HEK293 (cell line): ENCODE data around the gene BTRC.
A peak's percentile ranks its signal among the peaks of the same experiment; 100 is the strongest.

Experiments
- BCL11A ChIP-seq: fragments of 450-650 bp; formaldehyde crosslinking; IDR thresholded peaks from 2 replicates; pipeline ENCODE4 v1.5.1; 2016; ENCODE audit warnings: low read depth, missing biosample characterization, missing genetic modification characterization
- BCL11B ChIP-seq: fragments of 450-650 bp; formaldehyde crosslinking; IDR thresholded peaks from 2 replicates; pipeline ENCODE4 v1.5.1; 2016; ENCODE audit warnings: low read depth, missing biosample characterization, missing genetic modification characterization
- CTCF ChIP-seq: fragments of 450-650 bp; formaldehyde crosslinking; IDR thresholded peaks from 2 replicates; pipeline ENCODE4 v1.5.1; 2016; ENCODE audit warnings: missing biosample characterization, missing genetic modification characterization
- HOXA7 ChIP-seq: sonication (generic); formaldehyde crosslinking; IDR thresholded peaks from 2 replicates; pipeline ENCODE4 v1.8.1; 2022; ENCODE audit warnings: missing genetic modification reagents, borderline replicate concordance
- KLF9 ChIP-seq: fragments of 450-650 bp; formaldehyde crosslinking; IDR thresholded peaks from 2 replicates; pipeline ENCODE4 v1.5.1; 2016; ENCODE audit warnings: missing biosample characterization, missing genetic modification characterization, low read depth
- PRDM10 ChIP-seq: fragments of 450-650 bp; formaldehyde crosslinking; IDR thresholded peaks from 2 replicates; pipeline ENCODE4 v1.5.1; 2016; ENCODE audit warnings: missing biosample characterization, missing genetic modification characterization
- PRDM4 ChIP-seq: fragments of 450-650 bp; formaldehyde crosslinking; IDR thresholded peaks from 2 replicates; pipeline ENCODE4 v1.5.1; 2017; ENCODE audit warnings: missing biosample characterization, missing genetic modification characterization
- SCRT1 ChIP-seq: fragments of 450-650 bp; formaldehyde crosslinking; IDR thresholded peaks from 2 replicates; pipeline ENCODE4 v1.5.1; 2016; ENCODE audit warnings: missing biosample characterization, missing genetic modification characterization, borderline replicate concordance
- SP3 ChIP-seq: fragments of 450-650 bp; formaldehyde crosslinking; IDR thresholded peaks from 2 replicates; pipeline ENCODE4 v1.5.1; 2016; ENCODE audit warnings: missing biosample characterization, missing genetic modification characterization
- SP7 ChIP-seq: fragments of 450-650 bp; formaldehyde crosslinking; IDR thresholded peaks from 2 replicates; pipeline ENCODE4 v1.5.1; 2016; ENCODE audit warnings: missing biosample characterization, missing genetic modification characterization
- TCF7L2 ChIP-seq: IDR thresholded peaks from 2 replicates; pipeline ENCODE4 v1.6.1; 2011; ENCODE audit warnings: low read depth, mild to moderate bottlenecking, inconsistent platforms, low read length, moderate library complexity, borderline replicate concordance
- ZBTB1 ChIP-seq: fragments of 450-650 bp; formaldehyde crosslinking; IDR thresholded peaks from 2 replicates; pipeline ENCODE4 v1.5.1; 2016; ENCODE audit warnings: missing biosample characterization, missing genetic modification characterization
- ZFP69B ChIP-seq: fragments of 450-650 bp; formaldehyde crosslinking; IDR thresholded peaks from 2 replicates; pipeline ENCODE4 v1.5.1; 2016; ENCODE audit warnings: missing biosample characterization, missing genetic modification characterization
- ZNF121 ChIP-seq: fragments of 450-650 bp; formaldehyde crosslinking; IDR thresholded peaks from 2 replicates; pipeline ENCODE4 v1.5.1; 2016; ENCODE audit warnings: missing biosample characterization, missing genetic modification characterization
- ZNF175 ChIP-seq: fragments of 450-650 bp; formaldehyde crosslinking; IDR thresholded peaks from 2 replicates; pipeline ENCODE4 v1.5.1; 2016; ENCODE audit warnings: missing biosample characterization, missing genetic modification characterization
- ZNF214 ChIP-seq: fragments of 450-650 bp; formaldehyde crosslinking; IDR thresholded peaks from 2 replicates; pipeline ENCODE4 v1.5.1; 2017; ENCODE audit warnings: missing biosample characterization, mild to moderate bottlenecking, missing genetic modification characterization, borderline replicate concordance
- ZNF239 ChIP-seq: fragments of 450-650 bp; formaldehyde crosslinking; IDR thresholded peaks from 2 replicates; pipeline ENCODE4 v1.5.1; 2016; ENCODE audit warnings: missing biosample characterization, missing genetic modification characterization
- ZNF302 ChIP-seq: fragments of 450-650 bp; formaldehyde crosslinking; IDR thresholded peaks from 2 replicates; pipeline ENCODE4 v1.5.1; 2016; ENCODE audit warnings: missing biosample characterization, missing genetic modification characterization, low read depth
- ZNF335 ChIP-seq: fragments of 450-650 bp; formaldehyde crosslinking; conservative IDR thresholded peaks from 2 replicates; pipeline ENCODE4 v1.5.1; 2016; ENCODE audit warnings: missing biosample characterization, missing genetic modification characterization
- ZNF37A ChIP-seq: fragments of 450-650 bp; IDR thresholded peaks from 2 replicates; pipeline ENCODE4 v1.5.1; 2018; ENCODE audit warnings: missing biosample characterization, missing genetic modification characterization
- ZNF404 ChIP-seq: fragments of 450-650 bp; formaldehyde crosslinking; IDR thresholded peaks from 2 replicates; pipeline ENCODE4 v1.5.1; 2017; ENCODE audit warnings: missing biosample characterization, missing genetic modification characterization
- ZNF521 ChIP-seq: fragments of 450-650 bp; formaldehyde crosslinking; IDR thresholded peaks from 2 replicates; pipeline ENCODE4 v1.5.1; 2017; ENCODE audit warnings: missing biosample characterization, mild to moderate bottlenecking, missing genetic modification characterization
- ZNF544 ChIP-seq: fragments of 450-650 bp; formaldehyde crosslinking; IDR thresholded peaks from 2 replicates; pipeline ENCODE4 v1.5.0; 2017; ENCODE audit warnings: missing biosample characterization, missing genetic modification characterization
- ZNF560 ChIP-seq: fragments of 450-650 bp; formaldehyde crosslinking; IDR thresholded peaks from 2 replicates; pipeline ENCODE4 v1.5.1; 2017; ENCODE audit warnings: missing biosample characterization, missing genetic modification characterization, borderline replicate concordance
- ZNF629 ChIP-seq: fragments of 450-650 bp; formaldehyde crosslinking; IDR thresholded peaks from 2 replicates; pipeline ENCODE4 v1.5.1; 2017; ENCODE audit warnings: missing biosample characterization, missing genetic modification characterization
- ZNF692 ChIP-seq: fragments of 450-650 bp; formaldehyde crosslinking; IDR thresholded peaks from 2 replicates; pipeline ENCODE4 v1.5.1; 2016; ENCODE audit warnings: missing biosample characterization, missing genetic modification characterization
- ZNF747 ChIP-seq: fragments of 450-650 bp; formaldehyde crosslinking; IDR thresholded peaks from 2 replicates; pipeline ENCODE4 v1.5.1; 2016; ENCODE audit warnings: missing biosample characterization, missing genetic modification characterization
- ZNF843 ChIP-seq: fragments of 450-650 bp; formaldehyde crosslinking; IDR thresholded peaks from 2 replicates; pipeline ENCODE4 v1.5.1; 2016; ENCODE audit warnings: missing biosample characterization, missing genetic modification characterization
- ZSCAN23 ChIP-seq: fragments of 450-650 bp; formaldehyde crosslinking; IDR thresholded peaks from 2 replicates; pipeline ENCODE4 v1.5.1; 2016; ENCODE audit warnings: missing biosample characterization, missing genetic modification characterization
- ZXDB ChIP-seq: fragments of 450-650 bp; formaldehyde crosslinking; IDR thresholded peaks from 2 replicates; pipeline ENCODE4 v1.5.1; 2016; ENCODE audit warnings: missing biosample characterization, missing genetic modification characterization

BTRC gene

GRCh38 chr10:101587725-101588653 lies 234.0 kb downstream of the BTRC start, which contains the start of the genes DPCD and POLL (continued):
- peak; percentile 96 for TF ChIP-seq PRDM10
- TF ChIP-seq ZNF843 (tag by site-specific recombination) = peak; percentile 27; the same call in 1 of the 2 replicates
- peak; percentile 46; the same call in 1 of the 2 replicates for TF ChIP-seq ZNF692 (tag by site-specific recombination)
- peak; percentile 42; the same call in 1 of the 2 replicates for TF ChIP-seq KLF9 (tag by site-specific recombination)
- TF ChIP-seq ZNF521 = no peak
- TF ChIP-seq SP7 (tag by site-specific recombination) = peak; percentile 40
- TF ChIP-seq ZFP69B (tag by site-specific recombination) = no peak
- TF ChIP-seq BCL11B (tag by site-specific recombination) = peak; percentile 69; the same call in 1 of the 2 replicates
- TF ChIP-seq SCRT1 (tag by site-specific recombination) = 0 out of 2 replicates have a peak, but pooled peaks have one; percentile 30
- no peak for TF ChIP-seq ZSCAN23 (tag by site-specific recombination)
- TF ChIP-seq SP3 (tag by site-specific recombination) = peak; percentile 83
- peak; percentile 88; the same call in 1 of the 2 replicates for TF ChIP-seq ZXDB (tag by site-specific recombination)
- TF ChIP-seq CTCF (tag by site-specific recombination) = no peak
- TF ChIP-seq ZNF121 (tag by site-specific recombination) = no peak
- TF ChIP-seq ZNF214 (tag by site-specific recombination) = no peak
- TF ChIP-seq ZBTB1 (tag by site-specific recombination) = no peak
- peak; percentile 77; the same call in 1 of the 2 replicates for TF ChIP-seq BCL11A (tag by site-specific recombination)
- no peak for TF ChIP-seq ZNF302
- TF ChIP-seq ZNF335 (tag by site-specific recombination) = peak; percentile 29
- no peak for TF ChIP-seq ZNF404 (tag by site-specific recombination)
- no peak for TF ChIP-seq ZNF747 (tag by site-specific recombination)
- no peak for TF ChIP-seq ZNF175 (tag by site-specific recombination)
- TF ChIP-seq ZNF560 (tag by site-specific recombination) = no peak
- TF ChIP-seq ZNF37A = no peak
- no peak for TF ChIP-seq ZNF544 (tag by site-specific recombination)
- no peak for TF ChIP-seq PRDM4 (tag by site-specific recombination)
- TF ChIP-seq TCF7L2 = no peak
- TF ChIP-seq HOXA7 (CRISPR knock-in tag) = no peak
- peak; percentile 70 for TF ChIP-seq ZNF629 (tag by site-specific recombination)
- no peak for TF ChIP-seq ZNF239 (tag by site-specific recombination)
